GM12878 (cell line): Measurements from ENCODE around the gene CAB39L. TPM values are rescaled to one million over a fixed set of nuclear protein-coding genes. Genes with fewer than 3 reads are reported as not detected.

Experiments used
- ATAC-seq: fragments of 200-7000 bp; cut with Tn5 transposase; 3 replicates; pipeline ENCODE4 v1.9.1; 2020; ENCODE audit warnings: mild to moderate bottlenecking, moderate library complexity
- BruUV-seq: library from RNA; stranded (reverse); fragments of 400-500 nt; replicated peaks from 2 replicates; lab custom pipeline; 2021; lab: Mats Ljungman, UMichigan
- CTCF ChIA-PET: fragments of 300-600 bp; sonication (Branson Sonifier 250); formaldehyde crosslinking; extraction: SDS; loops from one replicate; lab custom pipeline; 2021; ENCODE audit warnings: inconsistent platforms; lab: Yijun Ruan, JAX
- POLR2A ChIA-PET: fragments of 350-600 bp; formaldehyde crosslinking; extraction: SDS; loops from one replicate; lab custom pipeline; 2021; ENCODE audit warnings: inconsistent platforms; lab: Charles Lee
- RAD21 ChIA-PET: fragments of 300-600 bp; sonication (Branson Sonifier 250); formaldehyde crosslinking; loops from one replicate; lab custom pipeline; 2023; ENCODE audit warnings: antibody characterized with exemption; ENCODE audit not compliant: unreplicated experiment; lab: Charles Lee
- SMC1A ChIA-PET: fragments of 300-600 bp; sonication (Branson Sonifier 250); formaldehyde crosslinking; loops from one replicate; lab custom pipeline; 2023; ENCODE audit not compliant: unreplicated experiment, uncharacterized antibody; lab: Charles Lee
- DNase-seq: peaks from one replicate; pipeline ENCODE4 v3.0.0-alpha.2; 2011; ENCODE audit warnings: low read depth, low spot score
- FAIRE-seq: peaks from 3 replicates; lab custom pipeline; 2011; peaks lifted over from hg19 to GRCh38; lab: Jason Lieb, UNC
- H2AFZ ChIP-seq: 2 replicates; pipeline ENCODE4 v1.6.0; 2011; ENCODE audit warnings: low read depth, low read length, control low read depth; ENCODE audit not compliant: control insufficient read depth
- H3K27ac ChIP-seq: 2 replicates; pipeline ENCODE4 v1.5.1; 2011; ENCODE audit warnings: control low read depth; ENCODE audit not compliant: control insufficient read depth, insufficient read depth
- H3K27me3 ChIP-seq, 2 experiments: replicated peaks in 1 of 2; 2 replicates each; pipeline versions ENCODE4 v1.6.0 to v1.6.1; 2011; ENCODE audit warnings: low read length in 1 of 2; ENCODE audit not compliant: control insufficient read depth in 2 of 2, insufficient read depth in 2 of 2
- H3K36me3 ChIP-seq, 2 experiments: 2 replicates each; pipeline ENCODE4 v1.5.1; 2011; ENCODE audit warnings: low read length in 1 of 2; ENCODE audit not compliant: control insufficient read depth in 2 of 2, insufficient read depth in 2 of 2
- H3K4me1 ChIP-seq: 2 replicates; pipeline ENCODE4 v1.6.1; 2011; ENCODE audit warnings: mild to moderate bottlenecking, low read length, moderate library complexity, mixed read lengths; ENCODE audit not compliant: control insufficient read depth, insufficient read depth
- H3K4me2 ChIP-seq: 2 replicates; pipeline ENCODE4 v1.6.0; 2011; ENCODE audit warnings: control low read depth; ENCODE audit not compliant: control insufficient read depth, insufficient read depth
- H3K4me3 ChIP-seq: fragments of 200-600 bp; sonication (generic); 2 replicates; pipeline ENCODE4 v1.5.1; 2016
- H3K79me2 ChIP-seq: 2 replicates; pipeline ENCODE4 v1.6.0; 2011; ENCODE audit warnings: low read length; ENCODE audit not compliant: control insufficient read depth, insufficient read depth
- H3K9ac ChIP-seq: 2 replicates; pipeline ENCODE4 v1.8.0; 2011; ENCODE audit warnings: low read length, control low read depth, mixed read lengths; ENCODE audit not compliant: control insufficient read depth, insufficient read depth
- H3K9me3 ChIP-seq: replicated peaks from 3 replicates; pipeline ENCODE4 v1.5.1; 2011; ENCODE audit warnings: mild to moderate bottlenecking, low read length; ENCODE audit not compliant: control insufficient read depth, insufficient read depth
- H4K20me1 ChIP-seq: 2 replicates; pipeline ENCODE4 v1.6.0; 2011; ENCODE audit not compliant: control insufficient read depth, insufficient read depth
- CUX1 ChIP-seq: IDR thresholded peaks from 2 replicates; pipeline ENCODE4 v1.6.1; 2012; ENCODE audit warnings: improper control_type of control experiment, low read depth, low read length; ENCODE audit not compliant: insufficient replicate concordance
- EGR1 ChIP-seq, 2 experiments: IDR thresholded peaks; 1 replicate in 1 of 2; 2 replicates in 1 of 2; pipeline ENCODE4 v1.6.1; 2011 to 2012; ENCODE audit warnings: low read depth in 2 of 2, low read length in 2 of 2, borderline replicate concordance in 1 of 2, mild to moderate bottlenecking in 1 of 2, moderate library complexity in 1 of 2
- ELK1 ChIP-seq: IDR thresholded peaks from 2 replicates; pipeline ENCODE4 v1.6.1; 2012; ENCODE audit warnings: low read depth, low read length, improper control_type of control experiment
- ETV6 ChIP-seq, 2 experiments: fragments of 450-650 bp in 1 of 2; IDR thresholded peaks in 1 of 2; conservative IDR thresholded peaks in 1 of 2; 2 replicates each; pipeline ENCODE4 v1.6.1; 2014; ENCODE audit warnings: antibody characterized with exemption in 1 of 2, borderline replicate concordance in 1 of 2, low read depth in 1 of 2, mild to moderate bottlenecking in 1 of 2, moderate library complexity in 1 of 2
- HDAC6 ChIP-seq: fragments of 200-600 bp; sonication (generic); IDR thresholded peaks from one replicate; pipeline ENCODE4 v1.8.0; 2017; ENCODE audit warnings: antibody characterized with exemption; ENCODE audit not compliant: unreplicated experiment
- HSF1 ChIP-seq: fragments of 150-350 bp; IDR thresholded peaks from 2 replicates; pipeline ENCODE4 v1.6.1; 2014; ENCODE audit warnings: mild to moderate bottlenecking, low read depth, low read length
- KDM1A ChIP-seq: fragments of 200-600 bp; sonication (generic); IDR thresholded peaks from 2 replicates; pipeline ENCODE4 v1.6.1; 2016; ENCODE audit warnings: borderline replicate concordance
- LARP7 ChIP-seq: fragments of 450-650 bp; IDR thresholded peaks from 2 replicates; pipeline ENCODE4 v1.6.1; 2017; ENCODE audit warnings: mild to moderate bottlenecking
- TBL1XR1 ChIP-seq: IDR thresholded peaks from 2 replicates; pipeline ENCODE4 v1.6.1; 2012; ENCODE audit warnings: low read depth, low read length, improper control_type of control experiment
- WRNIP1 ChIP-seq: IDR thresholded peaks from 2 replicates; pipeline ENCODE4 v1.6.1; 2011; ENCODE audit warnings: low read depth, low read length, improper control_type of control experiment, borderline replicate concordance
- WGBS: methylation state at CpG from one replicate; pipeline ENCODE4 v1.1.6; 2016; ENCODE audit warnings: low lambda C conversion rate; ENCODE audit not compliant: insufficient replicate concordance, insufficient coverage; ENCODE audit errors: missing lambda C conversion rate; 5-methylcytosine and 5-hydroxymethylcytosine counted together
- in situ Hi-C: fragments of 300-500 bp; cut with MboI; formaldehyde crosslinking; loops from 9 replicates; pipeline ENCODE4 v1.14.3; 2018; ENCODE audit warnings: mixed read lengths
- intact Hi-C: fragments of 100-400 bp; cut with micrococcal nuclease; formaldehyde crosslinking; loops from one replicate; pipeline ENCODE4 v1.14.2; 2022; ENCODE audit not compliant: unreplicated experiment
- polyA plus RNA-seq, 11 experiments: library from polyadenylated mRNA; depleted of rRNA in 4 of 11; unstranded in 6 of 11; stranded (reverse) in 5 of 11; fragments of >200 nt; fragmentation: Nextera tagmentation in 4 of 11; fragmentation: Illumina TruSeq in 1 of 11; extraction: Ambion mirVana in 4 of 11; extraction: Trizol in 1 of 11; gene quantifications; 1 replicate in 1 of 11; 2 replicates in 10 of 11; pipeline versions ENCODE4 v1.2.1 to v1.2.3, GENCODE V29; 2011 to 2016; ENCODE audit warnings: inconsistent platforms in 2 of 11, missing spikeins in 2 of 11, low read depth in 1 of 11
- total RNA-seq, 4 experiments: library from RNA; depleted of rRNA in 3 of 4; stranded (reverse); fragments of >200 nt in 3 of 4; fragmentation: Illumina TruSeq in 1 of 4; extraction: Trizol in 1 of 4; gene quantifications; 2 replicates each; pipeline versions ENCODE4 v1.2.1 to v1.2.3, GENCODE V29; 2013 to 2021

Gene CAB39L
- total and polyA plus RNA-seq, 10 of the 15 experiments (the other 5 are each of a cell fraction or from before 2014, with no cell fraction given), result 0.88 to 3.0 (median 1.7) TPM

- in situ Hi-C loops, result no loop called here
- no peaks in the 10 kb centered on the region for H3K4me1 ChIP-seq
Observed at GRCh38 chr13:49336655-49337054, 107.2 kb downstream of the CAB39L start.

More at GRCh38 chr13:49336655-49337054, 107.2 kb downstream of the CAB39L start:
- H2AFZ ChIP-seq, result no peak overlapping the region
- H3K27ac ChIP-seq, result no peak overlapping the region
- POLR2A ChIA-PET, result interaction anchor here (0.5 to 0.6 kb wide), 2 partner anchors 99 to 283 kb away, joined by 3 to 6 read pairs; no protein-coding TSS in a partner anchor
- no peaks in the 10 kb centered on the region for H3K27me3 ChIP-seq
- TF ChIP-seq ELK1, result no peak
- no peak for TF ChIP-seq LARP7
- no peak for TF ChIP-seq TBL1XR1
- TF ChIP-seq EGR1 (IDR thresholded peaks at IDR 0.05; ENCODE audit: borderline replicate concordance in 1 of 2, low read depth in 2 of 2, low read length in 2 of 2), result no peak
- no peak for TF ChIP-seq HDAC6
- no peak for TF ChIP-seq HSF1
- TF ChIP-seq WRNIP1, result no peak
- TF ChIP-seq CUX1, result no peak
- no peak for TF ChIP-seq ETV6 (conservative IDR thresholded peaks at IDR 0.05 in 1 of 2, IDR thresholded peaks at IDR 0.05 in 1 of 2; ENCODE audit: borderline replicate concordance in 1 of 2, low read depth in 1 of 2)
- TF ChIP-seq KDM1A, result no peak
- no peaks in the 10 kb centered on the region for H3K36me3 ChIP-seq
- SMC1A ChIA-PET, result interaction anchor here (0.7 kb wide), 1 partner anchor 182 kb away, joined by 3 read pairs; no protein-coding TSS in a partner anchor
- H3K9me3 ChIP-seq, result no peaks in the 10 kb centered on the region
- no peak overlapping the region for H3K4me3 ChIP-seq
- no peaks in the 10 kb centered on the region for H4K20me1 ChIP-seq
- DNase-seq (no peak), FAIRE-seq (no peak), ATAC-seq (no peak)
- no peaks in the 10 kb centered on the region for H3K79me2 ChIP-seq
- 55% methylated on average over 4 of the region's 4 CpGs for WGBS
- BruUV-seq, result no TSS peak
- H3K9ac ChIP-seq, result no peak overlapping the region
- intact Hi-C loops, result no loop called here
- CTCF ChIA-PET, result interaction anchor here (0.9 kb wide), 1 partner anchor 14 kb away, joined by 3 read pairs; no protein-coding TSS in a partner anchor
- RAD21 ChIA-PET, result no interaction called here
- H3K4me2 ChIP-seq, result no peak overlapping the region
